MG63 (cell line): ENCODE results near the gene MYCBP2. TPM values are rescaled to one million over a fixed set of nuclear protein-coding genes. Genes with fewer than 3 reads are reported as not detected.
"Not testable (repeated sequence)": the region's sequence is repeated elsewhere in the genome, so short reads cannot be mapped to it uniquely, and the experiment has no call there.

Experiments used
- DNase-seq: peaks from one replicate; pipeline ENCODE4 v3.0.0-alpha.2; 2020
- H3K27me3 ChIP-seq: fragments of 250-450 bp; sonication (Bioruptor Pico); 2 replicates; pipeline ENCODE4 v1.5.1; 2020; ENCODE audit warnings: mild to moderate bottlenecking, moderate library complexity
- H3K36me3 ChIP-seq: fragments of 250-450 bp; sonication (Bioruptor Pico); 2 replicates; pipeline ENCODE4 v1.5.1; 2020; ENCODE audit warnings: mild to moderate bottlenecking, moderate library complexity
- H3K4me3 ChIP-seq: fragments of 250-450 bp; sonication (Bioruptor Pico); 2 replicates; pipeline ENCODE4 v1.5.1; 2020; ENCODE audit warnings: mild to moderate bottlenecking, moderate library complexity
- H3K9me3 ChIP-seq: fragments of 250-450 bp; sonication (Bioruptor Pico); 2 replicates; pipeline ENCODE4 v1.5.1; 2020; ENCODE audit warnings: mild to moderate bottlenecking, moderate library complexity
- total RNA-seq: library from RNA; depleted of rRNA; stranded (reverse); fragments of >200 nt; shearing (Covaris generic); gene quantifications from 2 replicates; pipeline ENCODE4 v1.2.3, GENCODE V29; 2014; ENCODE audit warnings: low replicate concordance; rRNA removed

Gene MYCBP2
- total RNA-seq, 1 experiment from 2014 or later, result 20.5 TPM

- no peak for DNase-seq
- Histone ChIP-seq H3K4me3 (no peak overlapping the region), H3K9me3 (no peaks in the 10 kb centered on the region), H3K36me3 (peaks cover 74% of the 10 kb centered on the region), H3K27me3 (no peaks in the 10 kb centered on the region)
Observed at GRCh38 chr13:77016888-77017623, 309.8 kb downstream of the MYCBP2 start.

- no peak overlapping the region for H3K4me3 ChIP-seq
- H3K36me3 ChIP-seq, result peaks cover 71% of the 10 kb centered on the region
- no peaks in the 10 kb centered on the region for H3K27me3 ChIP-seq
- DNase-seq, result no peak
- H3K9me3 ChIP-seq, result no peaks in the 10 kb centered on the region
Observed at GRCh38 chr13:77016251-77016812, 310.6 kb downstream of the MYCBP2 start.

GRCh38 chr13:77014906-77015685, 311.8 kb downstream of the MYCBP2 start:
- Histone ChIP-seq H3K36me3 (peaks cover 72% of the 10 kb centered on the region), H3K4me3 (no peak overlapping the region)
- DNase-seq, result no peak

GRCh38 chr13:77013853-77014542, 312.9 kb downstream of the MYCBP2 start:
- H3K9me3 ChIP-seq, result no peaks in the 10 kb centered on the region
- peaks cover 80% of the 10 kb centered on the region for H3K36me3 ChIP-seq
- no peaks in the 10 kb centered on the region for H3K27me3 ChIP-seq
- no peak overlapping the region for H3K4me3 ChIP-seq
- no peak for DNase-seq

More at GRCh38 chr13:77014906-77015685, 311.8 kb downstream of the MYCBP2 start:
- no peaks in the 10 kb centered on the region for H3K9me3 ChIP-seq
- no peaks in the 10 kb centered on the region for H3K27me3 ChIP-seq

GRCh38 chr13:77009719-77010118, 317.2 kb downstream of the MYCBP2 start:
- peaks cover 66% of the 10 kb centered on the region for H3K36me3 ChIP-seq
- H3K9me3 ChIP-seq, H3K4me3 ChIP-seq, DNase-seq, H3K27me3 ChIP-seq: not testable (repeated sequence)

GRCh38 chr13:77009011-77009410, 317.9 kb downstream of the MYCBP2 start:
- H3K9me3 ChIP-seq, result no peaks in the 10 kb centered on the region
- no peaks in the 10 kb centered on the region for H3K27me3 ChIP-seq
- no peak for DNase-seq
- no peak overlapping the region for H3K4me3 ChIP-seq
- peaks cover 61% of the 10 kb centered on the region for H3K36me3 ChIP-seq

- DNase-seq, H3K9me3 ChIP-seq, H3K4me3 ChIP-seq, H3K27me3 ChIP-seq: not testable (repeated sequence)
- peaks cover 66% of the 10 kb centered on the region for H3K36me3 ChIP-seq
Observed at GRCh38 chr13:77008337-77008736, 318.6 kb downstream of the MYCBP2 start.

- Histone ChIP-seq H3K27me3 (no peaks in the 10 kb centered on the region), H3K36me3 (peaks cover 55% of the 10 kb centered on the region)
- DNase-seq, result no peak
Observed at GRCh38 chr13:77002590-77003190, 324.2 kb downstream of the MYCBP2 start.

GRCh38 chr13:77001963-77002587, 324.8 kb downstream of the MYCBP2 start:
- H3K4me3 ChIP-seq, result no peak overlapping the region
- no peaks in the 10 kb centered on the region for H3K27me3 ChIP-seq
- H3K9me3 ChIP-seq, result no peaks in the 10 kb centered on the region
- no peak for DNase-seq
- peaks cover 59% of the 10 kb centered on the region for H3K36me3 ChIP-seq

More at GRCh38 chr13:77002590-77003190, 324.2 kb downstream of the MYCBP2 start:
- H3K4me3 ChIP-seq, result no peak overlapping the region
- H3K9me3 ChIP-seq, result no peaks in the 10 kb centered on the region

GRCh38 chr13:77001540-77001939, 325.4 kb downstream of the MYCBP2 start:
- H3K36me3 ChIP-seq, result peaks cover 53% of the 10 kb centered on the region
- H3K9me3 ChIP-seq, result no peaks in the 10 kb centered on the region
- H3K4me3 ChIP-seq, result no peak overlapping the region
- DNase-seq, result no peak
- H3K27me3 ChIP-seq, result no peaks in the 10 kb centered on the region

- no peak for DNase-seq
- peaks cover 48% of the 10 kb centered on the region for H3K36me3 ChIP-seq
Observed at GRCh38 chr13:77000475-77000874, 326.4 kb downstream of the MYCBP2 start.

More at GRCh38 chr13:77000475-77000874, 326.4 kb downstream of the MYCBP2 start:
- H3K4me3 ChIP-seq, result no peak overlapping the region
- no peaks in the 10 kb centered on the region for H3K27me3 ChIP-seq
- H3K9me3 ChIP-seq, result no peaks in the 10 kb centered on the region

Other genes starting within 250 kb of the MYCBP2 start
- gene SCEL, start 208.6 kb upstream of the MYCBP2 start, total RNA-seq, result not detected in 2 replicates